ENCODE results near the gene TBPL1.

Gene TBPL1

GRCh38 chr6:134007077-134007476 lies 54.1 kb downstream of the TBPL1 start:
- no peak for DNase-seq (ENCODE audit: low read depth in 2 of 2)

GRCh38 chr6:134009876-134010275 lies 56.9 kb downstream of the TBPL1 start:
- DNase-seq (ENCODE audit: low read depth in 2 of 2), result no peak

- DNase-seq (ENCODE audit: low read depth in 2 of 2), result no peak
Observed at GRCh38 chr6:134010400-134010799, 57.4 kb downstream of the TBPL1 start.

- DNase-seq (ENCODE audit: low read depth in 2 of 2), result no peak
Observed at GRCh38 chr6:134010974-134011373, 58.0 kb downstream of the TBPL1 start.

GRCh38 chr6:134014588-134015137 lies 61.6 kb downstream of the TBPL1 start:
- no peak for DNase-seq (ENCODE audit: low read depth in 2 of 2)

GRCh38 chr6:134015719-134016557 lies 62.9 kb downstream of the TBPL1 start:
- no peak for DNase-seq (ENCODE audit: low read depth in 2 of 2)

DNA sequence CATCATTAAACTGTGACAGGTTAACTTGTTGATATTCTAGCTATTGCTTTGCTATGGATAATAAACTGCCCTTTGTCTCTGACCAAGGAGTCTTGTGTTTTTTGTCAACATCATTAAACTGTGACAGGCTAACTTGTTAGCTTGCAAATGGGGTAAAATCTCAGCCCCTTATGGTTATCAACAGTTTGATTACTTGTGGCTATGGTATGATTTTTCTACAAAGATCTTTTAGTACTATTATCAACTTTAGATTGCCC lies 63.5 kb downstream of the TBPL1 start:
- no peak for DNase-seq (ENCODE audit: low read depth in 2 of 2)

- no peak for DNase-seq (ENCODE audit: low read depth in 2 of 2)
Observed at GRCh38 chr6:134020071-134020470, 67.0 kb downstream of the TBPL1 start.

DNA sequence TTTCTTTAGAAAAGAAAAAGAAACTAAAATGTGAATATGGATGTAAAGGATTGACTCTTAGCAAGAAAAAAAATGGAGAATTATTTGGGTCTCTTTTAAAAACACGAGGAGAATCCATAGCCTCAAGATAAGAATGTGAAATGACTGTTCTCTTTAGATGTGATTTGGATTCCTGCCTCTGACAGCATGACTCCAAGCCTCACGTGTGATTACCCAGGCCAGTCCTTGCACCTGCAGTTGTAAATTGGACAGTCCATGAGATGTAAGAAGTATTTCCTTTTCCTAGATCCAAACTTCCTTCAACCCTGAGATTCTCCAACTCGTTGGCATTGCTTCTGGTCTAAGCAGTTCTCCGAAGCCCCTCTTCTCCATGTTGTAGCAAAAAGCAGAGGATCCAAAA lies 67.5 kb downstream of the TBPL1 start:
- DNase-seq (ENCODE audit: low read depth in 2 of 2), result no peak

GRCh38 chr6:134020968-134021367 lies 67.9 kb downstream of the TBPL1 start:
- no peak for DNase-seq (ENCODE audit: low read depth in 2 of 2)

DNA sequence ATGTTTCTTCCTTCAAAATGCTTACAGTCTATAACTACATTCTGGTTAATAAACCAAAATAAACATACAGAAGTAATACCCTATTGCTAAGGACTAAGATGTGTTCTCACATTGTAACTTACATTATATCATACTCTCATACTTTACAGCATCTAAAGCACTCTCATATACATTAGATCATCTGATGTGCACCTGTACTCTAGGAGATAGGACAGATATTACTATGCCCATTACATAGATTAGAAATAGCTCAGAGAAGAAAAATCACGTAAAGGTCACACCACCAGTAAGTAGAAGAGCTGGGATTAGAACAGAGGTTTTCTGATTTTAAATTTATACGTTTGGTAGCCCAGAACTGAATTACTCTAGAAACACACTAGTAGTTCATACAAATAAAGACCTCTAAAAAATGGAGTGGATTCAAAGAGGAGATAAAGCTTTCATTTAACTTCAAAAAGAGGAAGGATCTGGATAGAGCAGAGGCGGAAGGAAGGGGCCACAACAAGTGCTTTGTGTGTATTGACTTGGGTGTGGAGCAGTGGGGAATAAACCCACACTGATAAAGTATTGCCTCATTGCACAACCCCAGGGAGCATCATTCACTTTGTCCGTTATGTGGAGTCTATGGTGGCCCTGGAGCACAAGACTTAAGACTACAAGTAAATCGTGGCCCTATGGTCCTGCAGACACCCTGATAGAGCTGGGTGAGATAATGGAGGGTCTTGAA lies 68.5 kb downstream of the TBPL1 start:
- DNase-seq (ENCODE audit: low read depth in 2 of 2), result no peak

DNA sequence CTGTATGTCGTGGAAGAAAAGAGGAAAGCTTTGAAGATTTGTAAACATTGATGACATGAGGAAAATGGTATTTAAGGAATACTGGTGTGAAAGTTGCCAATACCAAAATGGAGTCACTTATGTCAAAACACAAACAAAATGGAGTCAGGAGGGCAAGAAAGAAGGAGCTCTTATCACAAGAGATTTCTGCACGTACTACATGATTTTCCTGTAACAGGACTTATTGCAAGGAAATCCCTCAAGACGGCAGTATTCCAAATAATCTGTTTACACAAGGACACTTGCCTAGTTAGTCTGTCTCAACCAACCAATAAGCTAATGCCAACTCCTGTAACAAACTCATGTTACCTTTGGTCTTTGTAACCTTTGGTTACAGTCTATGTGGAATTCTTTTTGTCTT lies 69.6 kb downstream of the TBPL1 start:
- DNase-seq (ENCODE audit: low read depth in 2 of 2), result no peak

- no peak for DNase-seq (ENCODE audit: low read depth in 2 of 2)
Observed at GRCh38 chr6:134026597-134026996, 73.6 kb downstream of the TBPL1 start.

DNA sequence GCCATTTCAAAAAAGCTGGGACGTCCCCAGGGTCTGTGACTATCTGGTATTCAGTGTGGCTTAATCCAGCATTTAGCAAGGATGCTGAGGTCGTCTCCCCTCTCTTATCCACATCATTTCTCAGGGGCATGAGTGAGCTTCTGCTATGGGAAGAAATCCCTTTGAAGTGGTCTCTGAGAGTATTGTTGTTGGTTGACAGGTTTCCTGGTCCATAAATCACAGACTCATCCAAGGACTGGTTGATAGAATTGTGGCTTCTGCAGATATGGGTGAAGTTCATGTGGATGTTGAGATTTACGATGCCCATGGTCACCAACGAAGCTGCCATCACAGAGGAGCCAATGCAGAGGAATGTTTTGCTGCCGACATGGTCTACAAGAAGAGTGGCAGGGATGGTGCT lies 75.4 kb downstream of the TBPL1 start:
- no peak for DNase-seq (ENCODE audit: low read depth in 2 of 2)

DNA sequence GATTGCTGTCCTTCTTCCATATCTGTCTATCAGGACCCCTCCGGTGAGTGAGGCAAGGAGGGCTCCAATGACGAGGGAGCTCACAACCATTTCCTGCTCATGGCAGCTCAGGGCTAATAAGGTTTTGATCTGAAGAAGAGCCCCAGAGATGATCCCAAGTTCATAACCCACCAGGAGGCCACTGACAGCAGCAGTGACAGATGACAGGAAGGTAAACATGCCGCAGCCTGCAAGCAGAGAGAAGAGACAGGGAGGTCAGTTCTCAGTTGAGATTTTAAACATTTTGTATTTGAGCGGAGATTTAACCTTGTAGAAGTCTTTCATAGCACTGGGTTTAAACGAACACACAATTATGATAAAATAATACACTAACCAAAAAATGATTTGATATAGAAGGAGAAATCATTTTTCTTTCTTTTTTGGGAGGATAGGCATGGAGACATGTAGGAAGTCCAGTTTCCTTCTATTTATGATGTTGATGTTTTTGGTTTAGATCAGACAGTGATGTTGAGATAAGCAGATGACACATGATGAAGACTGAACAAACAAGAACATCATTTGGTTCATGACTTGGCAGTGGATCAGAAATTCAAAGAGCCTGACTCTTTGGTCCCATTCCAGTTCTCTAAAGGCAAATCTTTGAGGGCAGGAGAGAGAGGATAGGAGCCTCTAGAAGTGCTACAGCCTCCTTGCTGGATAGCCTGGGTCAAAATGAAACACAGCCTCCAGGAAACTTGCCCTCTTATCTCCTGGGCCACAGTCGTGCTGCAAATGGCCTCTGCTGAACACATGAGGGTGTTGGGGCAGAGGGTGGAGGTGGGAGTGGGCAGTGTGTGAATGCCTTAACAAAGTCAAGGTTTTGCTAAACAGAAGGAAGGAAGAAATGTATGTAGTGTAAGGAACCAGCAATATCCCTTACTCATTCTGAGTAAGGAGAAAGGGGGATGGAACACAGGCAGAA lies 76.8 kb downstream of the TBPL1 start:
- DNase-seq (ENCODE audit: low read depth in 2 of 2), result no peak

- DNase-seq (ENCODE audit: low read depth in 2 of 2), result no peak
Observed at GRCh38 chr6:134031696-134032255, 78.8 kb downstream of the TBPL1 start.

DNA sequence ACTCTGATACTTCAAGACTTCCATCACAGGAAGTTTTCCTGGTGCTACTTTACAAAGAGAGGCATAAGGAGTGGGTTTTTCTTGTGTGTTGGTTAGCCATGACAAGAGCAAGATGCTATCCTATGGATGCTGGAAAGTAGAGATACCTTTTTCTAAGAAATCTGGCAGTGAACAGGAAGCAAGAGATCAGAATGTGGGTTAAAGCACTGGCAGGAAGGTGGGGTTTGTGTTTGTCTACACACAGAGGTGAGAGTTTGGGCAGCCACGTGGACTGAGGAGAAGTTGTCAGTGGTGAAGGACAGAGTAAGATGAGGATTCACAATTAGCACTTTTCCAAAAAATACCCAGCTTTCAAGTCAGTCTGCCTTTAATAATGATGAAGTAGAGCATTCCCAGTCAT lies 81.5 kb downstream of the TBPL1 start:
- DNase-seq (ENCODE audit: low read depth in 2 of 2), result no peak

GRCh38 chr6:134034961-134035822 lies 82.2 kb downstream of the TBPL1 start:
- DNase-seq (ENCODE audit: low read depth in 2 of 2), result no peak

DNA sequence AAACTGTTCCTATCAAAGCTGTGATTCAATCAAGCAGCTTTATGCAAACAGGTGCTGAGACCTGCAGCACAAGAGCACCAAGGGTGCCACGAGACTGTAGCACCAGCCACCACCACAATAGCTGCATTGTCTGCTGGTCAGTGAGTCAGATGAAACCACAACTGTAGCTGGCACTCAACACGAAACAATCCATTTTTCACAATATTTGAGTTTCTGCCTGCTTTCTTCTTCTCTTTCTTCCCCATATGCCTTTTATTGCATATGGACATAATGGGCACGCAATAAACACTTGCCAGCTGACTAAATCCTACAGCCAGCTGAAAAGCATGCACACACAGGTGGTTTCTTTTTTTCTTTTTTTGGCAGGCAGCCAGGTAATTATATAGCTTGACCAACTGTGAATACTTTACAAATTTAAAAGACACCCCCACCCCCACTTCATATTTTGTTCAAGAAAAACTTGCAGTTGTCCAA lies 82.8 kb downstream of the TBPL1 start:
- DNase-seq (ENCODE audit: low read depth in 2 of 2), result no peak

DNA sequence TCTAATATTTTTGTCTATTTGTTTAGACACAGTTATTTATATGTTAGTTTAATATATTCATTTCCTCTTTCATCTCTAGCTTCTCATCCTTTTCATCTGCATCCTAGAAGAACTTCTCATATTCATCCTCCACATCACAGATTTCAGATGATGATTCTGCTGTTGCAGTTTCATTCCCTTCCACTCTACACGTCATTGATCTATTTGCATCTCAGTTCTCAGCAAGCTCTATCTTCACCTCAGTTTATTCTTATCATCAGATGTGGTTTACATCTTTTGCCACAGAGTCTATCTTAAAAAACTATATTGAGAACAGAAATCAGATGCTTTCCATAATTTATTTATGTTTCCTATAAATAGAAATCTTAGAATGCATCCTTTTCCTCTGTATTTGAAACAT lies 86.1 kb downstream of the TBPL1 start:
- no peak for DNase-seq (ENCODE audit: low read depth in 2 of 2)
